ENCODE measurements around the gene ADAMTSL3. TPM values are rescaled to one million over a fixed set of nuclear protein-coding genes. Genes with fewer than 3 reads are reported as not detected.

Gene ADAMTSL3
- total RNA-seq, 2 experiments from 2014 or later = not detected

DNA sequence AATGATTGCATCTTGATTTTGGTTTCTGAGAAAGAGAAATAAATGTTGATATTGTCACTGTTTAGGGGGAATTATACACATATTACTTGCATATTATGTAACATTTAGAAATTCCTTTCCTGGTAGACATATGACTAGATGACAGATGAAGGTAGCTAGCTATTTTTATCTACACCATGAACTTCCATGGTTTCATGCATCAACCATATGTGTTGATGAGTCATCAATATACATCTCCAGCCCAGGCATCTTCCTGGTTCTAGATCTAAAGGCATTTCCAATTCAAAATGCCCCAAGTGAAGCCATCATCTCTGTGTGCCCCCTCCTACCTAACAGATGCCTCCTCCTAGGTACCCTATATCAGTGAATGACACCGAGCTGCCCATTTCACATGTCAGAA lies 9.5 kb upstream of the ADAMTSL3 start:
- intact Hi-C loops (cut with DNase I, micrococcal nuclease) = no loop called here
- no peaks in the 10 kb centered on the region for H3K4me1 ChIP-seq (ENCODE audit: insufficient read depth, low read length)
- Mint-ChIP-seq H3K27me3 (peaks cover 6% of the 10 kb centered on the region), H3K4me1 (ENCODE audit: low read depth) (no peaks in the 10 kb centered on the region), H3K36me3 (ENCODE audit: low read depth) (no peaks in the 10 kb centered on the region), H3K4me3 (no peak overlapping the region), H3K9me3 (peaks cover 15% of the 10 kb centered on the region), H3K27ac (no peak overlapping the region)
- H3K9me3 ChIP-seq (ENCODE audit: control insufficient read depth in 1 of 2, insufficient read depth in 1 of 2, low read length in 2 of 2) = peaks cover 0 to 17% of the 10 kb centered on the region in 2 experiments
- DNase-seq (no peak), ATAC-seq (ENCODE audit: poor library complexity) (no peak)
- H3K27me3 ChIP-seq (ENCODE audit: control insufficient read depth in 1 of 2, insufficient read depth in 2 of 2, low read length in 2 of 2) = no peaks in the 10 kb centered on the region
- ChIA-PET CTCF (no interaction called here), POLR2A (no interaction called here)
- H3K36me3 ChIP-seq (ENCODE audit: insufficient read depth, low read length) = no peaks in the 10 kb centered on the region
- no peak overlapping the region for H3K4me3 ChIP-seq (ENCODE audit: low read length)
- H3K27ac ChIP-seq (ENCODE audit: low read depth in 1 of 2, low read length in 2 of 2) = no peak overlapping the region
- TF ChIP-seq, protein P1, sequence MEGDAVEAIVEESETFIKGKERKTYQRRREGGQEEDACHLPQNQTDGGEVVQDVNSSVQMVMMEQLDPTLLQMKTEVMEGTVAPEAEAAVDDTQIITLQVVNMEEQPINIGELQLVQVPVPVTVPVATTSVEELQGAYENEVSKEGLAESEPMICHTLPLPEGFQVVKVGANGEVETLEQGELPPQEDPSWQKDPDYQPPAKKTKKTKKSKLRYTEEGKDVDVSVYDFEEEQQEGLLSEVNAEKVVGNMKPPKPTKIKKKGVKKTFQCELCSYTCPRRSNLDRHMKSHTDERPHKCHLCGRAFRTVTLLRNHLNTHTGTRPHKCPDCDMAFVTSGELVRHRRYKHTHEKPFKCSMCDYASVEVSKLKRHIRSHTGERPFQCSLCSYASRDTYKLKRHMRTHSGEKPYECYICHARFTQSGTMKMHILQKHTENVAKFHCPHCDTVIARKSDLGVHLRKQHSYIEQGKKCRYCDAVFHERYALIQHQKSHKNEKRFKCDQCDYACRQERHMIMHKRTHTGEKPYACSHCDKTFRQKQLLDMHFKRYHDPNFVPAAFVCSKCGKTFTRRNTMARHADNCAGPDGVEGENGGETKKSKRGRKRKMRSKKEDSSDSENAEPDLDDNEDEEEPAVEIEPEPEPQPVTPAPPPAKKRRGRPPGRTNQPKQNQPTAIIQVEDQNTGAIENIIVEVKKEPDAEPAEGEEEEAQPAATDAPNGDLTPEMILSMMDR (IDR thresholded peaks at IDR 0.05) = no peak

GRCh38 chr15:83650831-83651230 lies 3.1 kb upstream of the ADAMTSL3 start:
- H3K4me1 Mint-ChIP-seq (ENCODE audit: low read depth) = no peaks in the 10 kb centered on the region
- Histone ChIP-seq H3K36me3 (ENCODE audit: insufficient read depth, low read length) (no peaks in the 10 kb centered on the region), H3K9me3 (ENCODE audit: control insufficient read depth in 1 of 2, insufficient read depth in 1 of 2, low read length in 2 of 2) (peaks cover 0 to 23% of the 10 kb centered on the region in 2 experiments), H3K4me3 (ENCODE audit: low read length) (no peak overlapping the region), H3K27me3 (ENCODE audit: control insufficient read depth in 1 of 2, insufficient read depth in 2 of 2, low read length in 2 of 2) (peaks cover 16 to 20% of the 10 kb centered on the region in 2 experiments), H3K27ac (ENCODE audit: low read depth in 1 of 2, low read length in 2 of 2) (no peak overlapping the region), H3K4me1 (ENCODE audit: insufficient read depth, low read length) (no peaks in the 10 kb centered on the region)
- no peak overlapping the region for H3K4me3 Mint-ChIP-seq
- intact Hi-C loops (cut with DNase I, micrococcal nuclease) = no loop called here
- no peak overlapping the region for H3K27ac Mint-ChIP-seq
- H3K36me3 Mint-ChIP-seq (ENCODE audit: low read depth) = no peaks in the 10 kb centered on the region
- ATAC-seq (ENCODE audit: poor library complexity) = no peak
- CTCF ChIA-PET = no interaction called here
- peaks cover 28% of the 10 kb centered on the region for H3K27me3 Mint-ChIP-seq
- TF ChIP-seq, protein P1 (IDR thresholded peaks at IDR 0.05) = no peak
- H3K9me3 Mint-ChIP-seq = no peaks in the 10 kb centered on the region
- POLR2A ChIA-PET = no interaction called here
- no peak for DNase-seq

- POLR2A ChIA-PET = no interaction called here
- CTCF ChIA-PET = no interaction called here
- intact Hi-C loops (cut with DNase I, micrococcal nuclease) = no loop called here
- no peak overlapping the region for H3K27ac ChIP-seq (ENCODE audit: low read depth in 1 of 2, low read length in 2 of 2)
- Mint-ChIP-seq H3K4me3 (no peak overlapping the region), H3K27me3 (peaks cover 35% of the 10 kb centered on the region), H3K36me3 (ENCODE audit: low read depth) (no peaks in the 10 kb centered on the region), H3K9me3 (no peaks in the 10 kb centered on the region), H3K27ac (no peak overlapping the region), H3K4me1 (ENCODE audit: low read depth) (no peaks in the 10 kb centered on the region)
- no peak overlapping the region for H3K4me3 ChIP-seq (ENCODE audit: low read length)
- DNase-seq (no peak), ATAC-seq (ENCODE audit: poor library complexity) (no peak)
- peaks cover 0 to 24% of the 10 kb centered on the region in 2 experiments for H3K9me3 ChIP-seq (ENCODE audit: control insufficient read depth in 1 of 2, insufficient read depth in 1 of 2, low read length in 2 of 2)
- peaks cover 16 to 21% of the 10 kb centered on the region in 2 experiments for H3K27me3 ChIP-seq (ENCODE audit: control insufficient read depth in 1 of 2, insufficient read depth in 2 of 2, low read length in 2 of 2)
- no peaks in the 10 kb centered on the region for H3K4me1 ChIP-seq (ENCODE audit: insufficient read depth, low read length)
- TF ChIP-seq, protein P1 (IDR thresholded peaks at IDR 0.05) = no peak
- no peaks in the 10 kb centered on the region for H3K36me3 ChIP-seq (ENCODE audit: insufficient read depth, low read length)
Measured at GRCh38 chr15:83651541-83651940, 2.4 kb upstream of the ADAMTSL3 start.
